Measurements from ENCODE around the gene SLC6A8.
"Not testable (repeated sequence)": the region's sequence is repeated elsewhere in the genome, so short reads cannot be mapped to it uniquely, and the experiment has no call there.

SLC6A8 gene

GRCh38 chrX:153672531-153673427 is 14.9 kb upstream of the SLC6A8 start:
- no peak for DNase-seq

GRCh38 chrX:153673428-153674218 is 14.1 kb upstream of the SLC6A8 start, which contains the start of gene PNCK:
Gene PNCK (minus strand): TSS chrX:153673813. CDS start chrX:153673076, 737 bp downstream.
- DNase-seq: no peak

- no peak for DNase-seq
Measured at GRCh38 chrX:153674219-153674851, 13.4 kb upstream of the SLC6A8 start.

- no peak for DNase-seq
Measured at GRCh38 chrX:153681175-153681574, 6.6 kb upstream of the SLC6A8 start.

GRCh38 chrX:153683486-153683885 is 4.2 kb upstream of the SLC6A8 start:
- DNase-seq: not testable (repeated sequence)

- no peak for DNase-seq
Measured at GRCh38 chrX:153684467-153685155, 3.1 kb upstream of the SLC6A8 start.

- no peak for DNase-seq
Measured at GRCh38 chrX:153685156-153685536, 2.6 kb upstream of the SLC6A8 start.

GRCh38 chrX:153685751-153686696 is 1.7 kb upstream of the SLC6A8 start:
- no peak for DNase-seq

- DNase-seq: no peak
Measured at GRCh38 chrX:153686711-153687110, 1.0 kb upstream of the SLC6A8 start.

- no peak for DNase-seq
Measured at GRCh38 chrX:153688071-153688470, 345 bp downstream of the SLC6A8 start.

GRCh38 chrX:153688506-153688905 is 780 bp downstream of the SLC6A8 start:
- DNase-seq: no peak

GRCh38 chrX:153688911-153689590 is 1.3 kb downstream of the SLC6A8 start:
- no peak for DNase-seq

- no peak for DNase-seq
Measured at GRCh38 chrX:153689654-153690465, 2.1 kb downstream of the SLC6A8 start.

- DNase-seq: no peak
Measured at GRCh38 chrX:153690466-153690865, 2.7 kb downstream of the SLC6A8 start.

- not testable (repeated sequence) for DNase-seq
Measured at GRCh38 chrX:153691032-153691827, 3.5 kb downstream of the SLC6A8 start.

- no peak for DNase-seq
Measured at GRCh38 chrX:153692003-153692402, 4.3 kb downstream of the SLC6A8 start.

GRCh38 chrX:153692611-153693156 is 5.0 kb downstream of the SLC6A8 start:
- DNase-seq: no peak

GRCh38 chrX:153693216-153694086 is 5.7 kb downstream of the SLC6A8 start:
- DNase-seq: no peak

Data from KG1 (cell line).